Measurements from ENCODE around the gene RHOC.
A peak's percentile ranks its signal among the peaks of the same experiment; 100 is the strongest.

- no peak for TF ChIP-seq POLR2A (IDR thresholded peaks at IDR 0.05)
- TF ChIP-seq CTCF (IDR thresholded peaks at IDR 0.05): peak in 1 of 6 experiments; percentile 17
Observed at GRCh38 chr1:112744009-112744578, 37.2 kb upstream of the RHOC start.

Measured in Peyer's patch (tissue), 4 donors.